ENCODE data around the gene VARS1. TPM values are rescaled to one million over a fixed set of nuclear protein-coding genes. Genes with fewer than 3 reads are reported as not detected.

The VARS1 gene
- total RNA-seq, 1 donor from 2014 or later: 73.4 TPM

DNA sequence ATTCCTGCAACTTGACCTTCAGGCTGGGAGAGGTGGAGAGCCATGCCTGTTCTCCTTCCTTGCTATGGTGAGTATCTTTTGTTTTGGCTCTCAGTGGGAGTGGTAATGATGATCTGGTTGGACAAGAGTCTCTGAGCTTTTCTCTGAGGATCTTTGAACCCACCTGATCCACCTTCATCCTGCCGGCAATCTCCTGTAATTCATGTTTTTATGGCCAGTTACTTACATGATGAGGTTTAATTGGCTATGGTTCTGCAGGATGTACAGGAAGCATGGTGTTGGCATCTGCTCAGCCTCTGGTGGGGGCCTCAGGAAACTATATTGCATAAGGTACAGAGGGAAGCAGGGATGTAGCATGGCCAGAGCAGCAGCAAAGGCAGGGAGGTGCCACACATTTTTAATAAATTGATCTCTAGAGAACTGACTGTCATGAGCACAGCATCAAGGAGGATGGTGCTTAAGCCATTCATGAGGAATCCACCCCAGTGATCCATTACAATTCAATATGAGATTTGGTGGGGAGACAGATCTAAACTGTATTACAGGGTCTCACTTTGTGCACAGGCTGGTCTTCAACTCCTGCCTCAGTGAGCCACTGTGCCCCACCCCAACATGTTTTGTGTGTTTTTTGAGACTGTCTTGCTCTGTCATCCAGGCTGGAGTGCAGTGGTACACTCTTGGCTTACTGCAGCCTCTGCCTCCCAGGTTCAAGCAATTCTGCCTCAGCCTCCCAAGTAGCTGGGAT lies 42.0 kb upstream of the VARS1 start:
- TF ChIP-seq, protein P1, sequence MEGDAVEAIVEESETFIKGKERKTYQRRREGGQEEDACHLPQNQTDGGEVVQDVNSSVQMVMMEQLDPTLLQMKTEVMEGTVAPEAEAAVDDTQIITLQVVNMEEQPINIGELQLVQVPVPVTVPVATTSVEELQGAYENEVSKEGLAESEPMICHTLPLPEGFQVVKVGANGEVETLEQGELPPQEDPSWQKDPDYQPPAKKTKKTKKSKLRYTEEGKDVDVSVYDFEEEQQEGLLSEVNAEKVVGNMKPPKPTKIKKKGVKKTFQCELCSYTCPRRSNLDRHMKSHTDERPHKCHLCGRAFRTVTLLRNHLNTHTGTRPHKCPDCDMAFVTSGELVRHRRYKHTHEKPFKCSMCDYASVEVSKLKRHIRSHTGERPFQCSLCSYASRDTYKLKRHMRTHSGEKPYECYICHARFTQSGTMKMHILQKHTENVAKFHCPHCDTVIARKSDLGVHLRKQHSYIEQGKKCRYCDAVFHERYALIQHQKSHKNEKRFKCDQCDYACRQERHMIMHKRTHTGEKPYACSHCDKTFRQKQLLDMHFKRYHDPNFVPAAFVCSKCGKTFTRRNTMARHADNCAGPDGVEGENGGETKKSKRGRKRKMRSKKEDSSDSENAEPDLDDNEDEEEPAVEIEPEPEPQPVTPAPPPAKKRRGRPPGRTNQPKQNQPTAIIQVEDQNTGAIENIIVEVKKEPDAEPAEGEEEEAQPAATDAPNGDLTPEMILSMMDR (IDR thresholded peaks at IDR 0.05): no peak
- H3K27ac Mint-ChIP-seq (ENCODE audit: unreplicated experiment): peak overlapping the region; percentile 99
- H3K36me3 Mint-ChIP-seq (ENCODE audit: unreplicated experiment): peaks cover 38% of the 10 kb centered on the region
- no peak for DNase-seq (ENCODE audit: extremely low spot score, unreplicated experiment)
- peak overlapping the region; percentile 98 for H3K4me3 Mint-ChIP-seq (ENCODE audit: unreplicated experiment)
- H3K27me3 Mint-ChIP-seq (ENCODE audit: unreplicated experiment): no peaks in the 10 kb centered on the region
- H3K9me3 Mint-ChIP-seq (ENCODE audit: unreplicated experiment): no peaks in the 10 kb centered on the region
- H3K4me1 Mint-ChIP-seq (ENCODE audit: unreplicated experiment): peaks cover 42% of the 10 kb centered on the region

DNA sequence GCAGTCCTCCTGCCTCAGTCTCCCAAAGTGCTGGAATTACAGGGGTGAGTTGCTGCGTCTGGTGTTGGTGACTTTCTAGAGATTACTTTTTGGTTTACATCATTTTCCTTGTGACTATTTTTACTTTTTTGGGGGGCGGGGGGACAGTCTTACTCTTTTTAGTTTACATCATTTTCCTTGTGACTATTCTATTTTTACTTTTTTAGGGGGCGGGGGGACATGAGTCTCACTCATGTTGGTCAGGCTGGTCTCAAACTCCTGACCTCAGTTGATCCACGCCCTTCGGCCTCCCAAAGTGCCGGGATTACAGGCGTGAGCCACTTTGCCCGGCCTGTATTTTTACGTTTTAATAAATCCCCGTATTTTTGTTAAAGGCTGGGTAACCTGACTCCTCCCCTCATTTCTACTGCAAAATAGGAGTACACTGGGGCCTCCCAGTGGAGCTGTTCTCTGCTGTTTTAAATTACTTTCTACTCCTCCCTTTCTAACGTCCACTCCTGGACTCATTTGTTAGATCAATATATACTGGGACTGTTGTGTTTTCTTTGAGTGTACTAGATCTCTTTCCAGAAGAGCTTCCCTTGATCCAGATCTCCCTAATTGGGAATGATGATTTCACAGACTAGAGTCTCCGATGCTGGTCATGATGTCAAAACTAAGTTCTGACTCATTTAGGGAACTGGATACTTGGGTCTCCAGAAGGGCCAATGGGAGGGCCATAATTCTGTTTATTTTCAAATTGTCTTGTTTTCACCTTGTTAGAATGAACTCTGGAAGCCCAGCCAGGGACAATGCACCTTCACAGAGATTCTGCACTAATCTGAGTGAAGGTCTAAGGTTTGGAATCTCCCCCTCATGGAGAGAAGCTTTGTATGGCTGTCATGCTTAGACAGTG lies 41.2 kb upstream of the VARS1 start:
- Mint-ChIP-seq H3K4me3 (ENCODE audit: unreplicated experiment) (peak overlapping the region; percentile 98), H3K4me1 (ENCODE audit: unreplicated experiment) (peaks cover 42% of the 10 kb centered on the region), H3K36me3 (ENCODE audit: unreplicated experiment) (peaks cover 37% of the 10 kb centered on the region), H3K9me3 (ENCODE audit: unreplicated experiment) (no peaks in the 10 kb centered on the region), H3K27me3 (ENCODE audit: unreplicated experiment) (no peaks in the 10 kb centered on the region), H3K27ac (ENCODE audit: unreplicated experiment) (peak overlapping the region; percentile 99)
- TF ChIP-seq, protein P1 (IDR thresholded peaks at IDR 0.05): peak; percentile 29
- DNase-seq (ENCODE audit: extremely low spot score, unreplicated experiment): no peak

DNA sequence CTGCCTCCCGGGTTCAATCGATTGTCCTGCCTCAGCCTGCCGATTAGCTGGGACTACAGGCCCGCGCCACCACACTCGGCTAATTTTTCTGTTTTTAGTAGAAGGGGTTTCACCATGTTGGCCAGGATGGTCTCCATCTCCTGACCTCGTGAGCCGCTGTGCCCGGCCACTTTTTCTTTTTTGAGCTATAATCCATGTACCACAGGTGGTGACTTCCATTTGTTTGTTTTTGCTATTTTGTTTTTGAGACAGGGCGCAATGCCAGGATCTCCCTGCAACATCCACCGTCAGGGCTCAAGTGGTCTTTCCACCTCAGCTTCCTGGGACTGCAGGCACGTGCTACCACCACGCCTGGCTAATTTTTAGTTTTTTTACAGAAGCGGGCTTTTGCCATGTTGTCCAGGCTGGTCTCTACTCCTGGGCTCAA lies 40.5 kb upstream of the VARS1 start:
- Mint-ChIP-seq H3K27me3 (ENCODE audit: unreplicated experiment) (no peaks in the 10 kb centered on the region), H3K4me1 (ENCODE audit: unreplicated experiment) (peaks cover 45% of the 10 kb centered on the region), H3K9me3 (ENCODE audit: unreplicated experiment) (no peaks in the 10 kb centered on the region), H3K4me3 (ENCODE audit: unreplicated experiment) (peak overlapping the region; percentile 98), H3K27ac (ENCODE audit: unreplicated experiment) (peak overlapping the region; percentile 99), H3K36me3 (ENCODE audit: unreplicated experiment) (peaks cover 33% of the 10 kb centered on the region)
- no peak for DNase-seq (ENCODE audit: extremely low spot score, unreplicated experiment)
- TF ChIP-seq, protein P1 (IDR thresholded peaks at IDR 0.05): no peak

DNA sequence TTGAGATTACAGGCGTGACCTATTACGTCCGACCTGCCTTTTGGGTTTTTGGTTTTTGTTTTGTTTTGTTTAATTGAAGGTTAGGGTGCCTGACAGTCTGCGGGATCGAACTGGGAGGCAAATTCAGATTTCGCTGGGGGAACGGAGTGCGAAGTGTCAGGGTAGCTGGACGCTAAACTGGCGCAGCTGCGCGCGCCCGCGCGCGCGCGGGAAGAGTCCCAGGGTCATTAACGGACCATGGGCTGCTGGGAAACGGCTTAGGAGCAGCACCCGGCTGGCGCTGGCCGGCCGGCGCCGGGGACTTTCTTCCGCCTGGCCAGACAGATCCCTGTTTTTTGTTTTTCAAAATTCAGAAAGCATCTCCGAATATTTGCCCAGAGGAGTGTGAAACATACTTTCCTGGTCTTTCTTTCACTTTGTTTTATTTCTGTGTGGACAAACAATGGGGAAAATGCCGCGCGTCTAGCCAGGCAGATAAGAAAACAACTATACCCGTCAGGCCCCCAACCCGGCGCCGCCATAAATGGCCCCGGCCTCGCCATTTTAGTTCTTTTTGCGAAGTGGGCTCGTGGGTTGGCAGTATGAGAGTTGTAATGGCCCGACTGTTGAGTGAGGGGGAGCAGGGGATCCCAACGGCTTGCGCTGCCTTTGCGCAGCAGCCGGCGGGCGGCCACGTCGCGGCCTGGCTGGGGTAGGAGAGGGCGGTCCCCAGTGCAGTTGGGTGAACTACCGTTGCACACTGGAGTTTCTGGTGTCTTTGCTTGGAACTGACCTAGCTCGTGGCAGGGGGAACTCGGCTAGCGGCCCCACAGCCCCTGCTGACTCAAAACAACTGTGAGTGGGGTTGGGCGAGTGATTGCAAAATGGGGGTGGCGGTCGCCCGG lies 39.1 kb upstream of the VARS1 start:
- peaks cover 27% of the 10 kb centered on the region for H3K36me3 Mint-ChIP-seq (ENCODE audit: unreplicated experiment)
- DNase-seq (ENCODE audit: extremely low spot score, unreplicated experiment): peak; percentile 92

More for the DNA sequence above, 39.1 kb upstream of the VARS1 start:
- H3K27ac Mint-ChIP-seq (ENCODE audit: unreplicated experiment): peak overlapping the region; percentile 99
- no peaks in the 10 kb centered on the region for H3K27me3 Mint-ChIP-seq (ENCODE audit: unreplicated experiment)
- TF ChIP-seq, protein P1 (IDR thresholded peaks at IDR 0.05): no peak
- peaks cover 55% of the 10 kb centered on the region for H3K4me1 Mint-ChIP-seq (ENCODE audit: unreplicated experiment)
- no peaks in the 10 kb centered on the region for H3K9me3 Mint-ChIP-seq (ENCODE audit: unreplicated experiment)
- H3K4me3 Mint-ChIP-seq (ENCODE audit: unreplicated experiment): peak overlapping the region; percentile 98
